ENCODE measurements around the gene IRF7. TPM values are rescaled to one million over a fixed set of nuclear protein-coding genes. Genes with fewer than 3 reads are reported as not detected.

Gene IRF7
- total RNA-seq, 3 donors from 2014 or later: 13.3 to 29.9 (median 27.9) TPM

GRCh38 chr11:614623-615503, 887 bp downstream of the IRF7 start:
- Histone ChIP-seq H3K27me3 (no peaks in the 10 kb centered on the region), H3K9me3 (no peaks in the 10 kb centered on the region), H3K4me1 (peaks cover 10 to 13% of the 10 kb centered on the region in 2 donors), H3K27ac (peak overlapping the region; percentile 92 to 99), H3K4me3 (peak overlapping the region; percentile 71 to 76 (median 73)), H3K36me3 (peaks cover under 1% of the 10 kb centered on the region)
- intact Hi-C loops (cut with DNase I; ENCODE audit: low total_unique reads): no loop called here
- TF ChIP-seq POLR2A (IDR thresholded peaks at IDR 0.05): no peak
- TF ChIP-seq CTCF (IDR thresholded peaks at IDR 0.05): no peak
- no peak for TF ChIP-seq POLR2AphosphoS5 (IDR thresholded peaks at IDR 0.05)
- peak in 1 of 2 donors; percentile 49 for DNase-seq (ENCODE audit: low spot score in 2 of 2)

DNA sequence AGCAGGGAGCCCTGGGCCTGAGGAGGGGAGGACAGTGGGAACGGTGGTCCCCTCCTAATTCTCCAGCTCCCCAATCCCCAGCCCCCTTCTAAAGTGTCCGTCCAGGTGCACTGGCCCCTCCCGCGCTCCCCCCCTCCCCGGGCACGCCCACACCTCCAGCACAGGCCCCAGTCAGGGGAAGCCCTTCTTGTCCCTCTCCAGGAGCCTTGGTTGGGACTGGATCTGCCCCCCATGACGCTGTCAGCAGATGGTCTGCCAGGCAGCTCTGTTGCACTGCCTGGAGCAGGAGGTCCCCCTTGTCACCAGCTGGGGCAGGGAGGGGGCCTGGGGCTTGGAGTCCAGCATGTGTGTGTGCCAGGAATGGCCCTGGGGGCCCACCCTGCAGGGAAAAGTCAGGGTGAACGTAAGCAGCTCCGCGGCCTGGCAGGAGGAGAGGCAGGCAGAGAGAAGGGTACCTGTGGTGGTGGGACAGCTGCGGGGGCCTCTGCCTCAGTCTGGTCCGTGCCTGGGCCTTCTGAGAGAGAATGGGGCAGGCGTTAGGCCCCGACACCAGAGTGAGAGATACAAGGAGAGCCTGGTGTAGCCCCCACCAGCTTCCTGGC, 1.6 kb downstream of the IRF7 start:
- H3K9me3 ChIP-seq: no peaks in the 10 kb centered on the region
- peaks cover 10 to 13% of the 10 kb centered on the region in 2 donors for H3K4me1 ChIP-seq
- no peak for TF ChIP-seq CTCF (IDR thresholded peaks at IDR 0.05)
- TF ChIP-seq POLR2A (IDR thresholded peaks at IDR 0.05): no peak
- no peak for TF ChIP-seq POLR2AphosphoS5 (IDR thresholded peaks at IDR 0.05)
- DNase-seq (ENCODE audit: low spot score in 2 of 2): no peak
- peak overlapping the region; percentile 71 to 76 (median 73) for H3K4me3 ChIP-seq
- H3K27me3 ChIP-seq: no peaks in the 10 kb centered on the region
- peak overlapping the region; percentile 92 to 99 for H3K27ac ChIP-seq
- intact Hi-C loops (cut with DNase I; ENCODE audit: low total_unique reads): no loop called here
- peaks cover 5% of the 10 kb centered on the region for H3K36me3 ChIP-seq

DNA sequence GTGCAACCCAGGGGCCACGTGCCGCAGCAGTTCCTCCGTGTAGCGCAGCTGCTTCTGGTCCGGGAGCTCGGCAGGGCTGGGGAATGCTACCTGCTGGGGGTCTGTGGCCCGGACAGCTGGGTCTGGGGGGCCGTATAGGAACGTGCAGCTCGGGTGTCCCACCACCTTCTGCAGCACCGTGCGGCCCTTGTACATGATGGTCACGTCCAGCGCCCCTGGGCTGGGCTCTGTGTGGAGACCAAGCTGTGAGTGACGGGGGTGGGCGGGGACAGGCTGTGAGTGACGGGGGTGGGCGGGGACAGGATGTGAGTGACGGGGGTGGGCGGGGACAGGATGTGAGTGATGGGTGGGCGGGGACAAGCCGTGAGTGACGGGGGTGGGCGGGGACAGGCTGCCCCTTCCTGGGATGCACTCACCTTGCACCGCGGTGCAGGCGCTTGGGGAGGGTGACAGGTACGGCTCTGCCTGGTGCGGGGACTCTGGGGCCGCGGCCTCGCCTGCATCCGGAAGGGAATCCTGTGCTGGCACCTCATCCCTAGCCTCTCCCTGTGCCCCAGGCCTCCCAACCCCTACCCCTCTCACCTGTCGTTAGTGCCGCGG, 2.3 kb downstream of the IRF7 start:
- peak overlapping the region; percentile 92 to 99 for H3K27ac ChIP-seq
- peak; percentile 43 to 72 for DNase-seq (ENCODE audit: low spot score in 2 of 2)
- TF ChIP-seq POLR2AphosphoS5 (IDR thresholded peaks at IDR 0.05) (no peak), CTCF (IDR thresholded peaks at IDR 0.05) (no peak), POLR2A (IDR thresholded peaks at IDR 0.05) (no peak)
- peak overlapping the region in 1 of 3 donors; percentile 76 for H3K4me3 ChIP-seq
- intact Hi-C loops (cut with DNase I; ENCODE audit: low total_unique reads): no loop called here
- no peaks in the 10 kb centered on the region for H3K27me3 ChIP-seq
- H3K9me3 ChIP-seq: no peaks in the 10 kb centered on the region
- peaks cover 5% of the 10 kb centered on the region for H3K36me3 ChIP-seq
- H3K4me1 ChIP-seq: peaks cover 10 to 13% of the 10 kb centered on the region in 2 donors

DNA sequence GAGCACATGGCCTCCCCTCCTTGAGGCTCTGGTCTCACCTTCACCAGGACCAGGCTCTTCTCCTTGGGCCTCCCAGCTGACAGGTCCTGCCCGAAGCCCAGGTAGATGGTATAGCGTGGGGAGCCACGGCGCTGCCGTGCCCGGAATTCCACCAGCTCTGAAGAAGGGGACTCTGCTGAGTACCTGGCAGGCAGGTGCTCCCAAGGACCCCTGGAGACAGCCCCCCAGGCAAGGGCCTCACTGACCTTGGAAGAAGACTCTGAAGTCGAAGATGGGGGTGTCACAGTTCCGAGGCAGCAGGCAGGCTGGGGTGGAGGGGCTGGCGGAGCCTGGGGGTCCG, 2.8 kb downstream of the IRF7 start:
- peaks cover 10 to 13% of the 10 kb centered on the region in 2 donors for H3K4me1 ChIP-seq
- H3K9me3 ChIP-seq: no peaks in the 10 kb centered on the region
- H3K27ac ChIP-seq: peak overlapping the region in 1 of 2 donors; percentile 32
- H3K27me3 ChIP-seq: no peaks in the 10 kb centered on the region
- TF ChIP-seq POLR2AphosphoS5 (IDR thresholded peaks at IDR 0.05): no peak
- H3K36me3 ChIP-seq: peaks cover 5% of the 10 kb centered on the region
- no peak for DNase-seq (ENCODE audit: low spot score in 2 of 2)
- intact Hi-C loops (cut with DNase I; ENCODE audit: low total_unique reads): no loop called here
- no peak overlapping the region for H3K4me3 ChIP-seq

- H3K4me1 ChIP-seq: peaks cover 10 to 13% of the 10 kb centered on the region in 2 donors
- no peaks in the 10 kb centered on the region for H3K9me3 ChIP-seq
- peaks cover 5% of the 10 kb centered on the region for H3K36me3 ChIP-seq
- no peaks in the 10 kb centered on the region for H3K27me3 ChIP-seq
- H3K27ac ChIP-seq: peak overlapping the region in 1 of 2 donors; percentile 13
- H3K4me3 ChIP-seq: no peak overlapping the region
- intact Hi-C loops (cut with DNase I; ENCODE audit: low total_unique reads): no loop called here
- no peak for TF ChIP-seq CTCF (IDR thresholded peaks at IDR 0.05)
- no peak for TF ChIP-seq POLR2AphosphoS5 (IDR thresholded peaks at IDR 0.05)
- no peak for TF ChIP-seq POLR2A (IDR thresholded peaks at IDR 0.05)
- DNase-seq (ENCODE audit: low spot score in 2 of 2): no peak
These were observed 3.4 kb downstream of the IRF7 start for GRCh38 chr11:612201-612960.

All from breast epithelium (tissue), 4 donors.